GM23248 (cell line): ENCODE data around the gene SLX4IP.

ENCODE experiments used
- EZH2 ChIP-seq: fragments of 200-600 bp; sonication (generic); IDR thresholded peaks from 2 replicates; pipeline ENCODE4 v1.6.1; 2018; ENCODE audit warnings: antibody characterized with exemption, mild to moderate bottlenecking; ENCODE audit not compliant: insufficient read depth, poor library complexity, severe bottlenecking
- EZH2phosphoT487 ChIP-seq: fragments of 200-600 bp; sonication (generic); IDR thresholded peaks from 2 replicates; pipeline ENCODE4 v1.6.1; 2018; ENCODE audit warnings: antibody characterized with exemption, moderate library complexity, mild to moderate bottlenecking, low read depth; ENCODE audit not compliant: insufficient read depth

- TF ChIP-seq EZH2phosphoT487: no peak
- no peak for TF ChIP-seq EZH2
These were observed 136.3 kb downstream of the SLX4IP start for GRCh38 chr20:10571313-10571815.
